ENCODE data around the gene ENDOU.

ENDOU gene, protein sequence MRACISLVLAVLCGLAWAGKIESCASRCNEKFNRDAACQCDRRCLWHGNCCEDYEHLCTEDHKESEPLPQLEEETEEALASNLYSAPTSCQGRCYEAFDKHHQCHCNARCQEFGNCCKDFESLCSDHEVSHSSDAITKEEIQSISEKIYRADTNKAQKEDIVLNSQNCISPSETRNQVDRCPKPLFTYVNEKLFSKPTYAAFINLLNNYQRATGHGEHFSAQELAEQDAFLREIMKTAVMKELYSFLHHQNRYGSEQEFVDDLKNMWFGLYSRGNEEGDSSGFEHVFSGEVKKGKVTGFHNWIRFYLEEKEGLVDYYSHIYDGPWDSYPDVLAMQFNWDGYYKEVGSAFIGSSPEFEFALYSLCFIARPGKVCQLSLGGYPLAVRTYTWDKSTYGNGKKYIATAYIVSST

DNA sequence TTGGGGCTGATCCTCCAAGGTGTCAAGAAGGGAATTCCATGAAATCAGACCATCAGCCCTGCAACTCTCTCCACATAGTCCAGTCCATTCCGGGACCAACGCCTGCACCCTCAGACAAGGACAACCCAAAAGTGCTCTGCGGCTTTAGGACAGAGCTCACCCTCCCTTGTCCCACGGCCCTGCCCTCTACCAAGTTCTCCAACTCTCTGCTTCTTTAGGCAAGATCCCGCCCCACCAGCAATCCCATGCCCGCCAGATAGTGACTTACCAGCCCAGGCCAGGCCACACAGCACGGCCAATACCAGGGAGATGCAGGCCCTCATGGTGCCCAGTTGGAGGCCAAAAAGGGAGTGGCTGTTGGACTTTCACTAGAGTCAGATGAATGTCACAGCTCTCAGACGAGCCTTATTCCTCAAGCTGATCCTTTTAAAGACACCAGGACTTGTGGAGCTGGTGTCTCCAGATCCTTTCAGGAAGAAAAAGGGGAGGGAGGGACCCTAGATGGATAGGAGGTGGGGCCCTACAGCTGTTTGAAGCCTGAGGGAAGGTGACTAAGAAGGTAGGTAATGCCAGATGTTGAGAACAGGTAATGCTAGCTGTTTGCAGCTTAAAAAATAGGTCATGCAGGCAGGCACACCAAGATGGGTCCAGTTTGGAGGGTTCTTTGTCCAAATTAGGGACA is at the start of gene ENDOU:
Gene ENDOU, minus strand, starts transcription at position 400 of the 682 bp plus-strand sequence. Its CDS starts 77 bp downstream, at position 323.
- DNase-seq = no peak

DNA sequence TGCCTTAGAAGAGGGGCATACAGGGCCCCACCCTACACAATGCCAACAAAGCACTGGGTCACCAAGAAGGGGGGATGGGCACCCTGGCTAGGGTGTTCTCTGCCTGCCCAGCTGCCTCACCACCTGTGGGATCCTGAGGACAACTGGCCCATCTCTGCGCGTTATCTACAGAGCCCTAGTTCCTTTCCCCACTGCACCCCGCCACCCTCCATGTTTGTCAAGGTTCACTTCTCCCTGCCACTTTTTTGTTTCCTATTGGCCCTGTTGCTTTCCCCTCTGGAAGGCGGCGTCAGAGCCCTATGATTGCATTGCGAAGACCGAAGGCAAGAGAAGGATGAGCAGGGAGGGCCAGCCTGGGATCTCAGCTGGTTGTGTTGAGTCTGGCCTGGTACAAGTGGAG is 49.4 kb upstream of the ENDOU start:
- peak in 7 of 51 donors; percentile 15 to 41 (median 34) for DNase-seq

DNA sequence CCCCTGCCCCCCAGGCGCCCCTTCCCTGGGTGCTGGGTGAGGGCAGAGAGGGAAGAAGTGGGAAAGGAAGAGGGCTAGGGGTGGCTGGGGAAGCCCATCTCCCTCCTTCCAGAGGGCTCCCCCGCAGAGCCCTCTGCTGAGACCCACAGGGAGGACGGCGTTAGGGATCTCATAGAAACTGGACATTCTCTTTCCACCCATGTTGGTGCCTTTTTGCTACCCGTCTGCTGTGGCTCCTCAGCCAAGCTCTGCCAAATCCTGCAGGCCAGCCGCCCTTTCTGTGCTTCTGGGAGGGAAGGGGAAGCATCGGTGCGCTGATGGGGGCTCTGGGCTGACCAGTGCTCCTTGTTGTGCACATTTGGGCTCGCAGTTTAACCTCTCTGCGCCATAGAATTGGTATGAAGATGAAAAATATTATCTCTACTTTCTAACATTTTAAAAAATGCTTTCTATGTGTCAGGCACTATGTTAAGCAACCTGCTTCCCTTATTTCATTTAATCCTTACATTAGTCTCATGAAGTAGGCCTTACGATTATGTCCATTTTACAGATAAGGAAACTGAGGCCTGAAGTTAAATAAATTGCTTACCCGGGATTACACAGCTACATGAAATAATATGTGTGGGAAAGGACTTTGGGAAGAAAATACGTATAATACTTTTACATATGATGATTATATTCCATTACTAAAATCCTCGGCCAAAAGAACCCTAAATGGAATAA is 48.7 kb upstream of the ENDOU start:
- peak in 4 of 51 donors; percentile 14 to 53 (median 34) for DNase-seq

DNA sequence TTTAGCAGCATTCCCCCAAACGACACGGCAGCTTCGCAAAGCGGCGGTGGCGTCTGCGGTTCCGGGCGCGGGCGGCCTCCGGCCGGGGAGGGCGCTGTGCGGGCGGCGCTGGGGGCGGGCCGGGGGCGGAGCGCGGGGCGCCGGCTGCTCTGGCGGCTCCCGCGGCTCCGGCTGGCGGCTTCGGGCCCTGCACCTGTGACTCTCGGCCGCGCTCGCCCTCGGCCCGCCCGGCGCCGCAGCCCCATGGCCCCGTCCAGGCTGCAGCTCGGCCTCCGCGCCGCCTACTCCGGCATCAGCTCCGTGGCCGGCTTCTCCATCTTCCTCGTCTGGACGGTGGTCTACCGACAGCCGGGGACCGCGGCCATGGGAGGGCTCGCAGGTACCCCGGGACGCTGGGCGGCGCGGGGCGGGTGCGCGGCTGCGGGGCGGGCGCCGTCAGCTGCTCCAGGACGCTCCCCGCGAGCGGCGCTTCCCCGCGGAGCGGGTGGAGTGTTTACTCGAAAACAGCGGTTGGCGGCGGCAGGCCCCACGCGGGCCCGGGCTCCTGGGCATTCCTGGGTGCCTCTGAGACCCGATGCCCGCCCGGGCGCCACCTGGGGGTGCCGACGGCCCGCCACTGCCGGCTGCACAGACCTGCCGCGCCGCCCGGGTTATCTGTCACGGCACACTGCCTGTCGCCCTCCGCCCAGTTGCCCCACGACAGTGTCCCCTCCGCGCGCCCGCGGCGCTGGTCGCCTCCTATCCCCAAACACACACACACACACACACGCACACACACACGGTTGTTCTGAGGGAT is 48.0 kb upstream of the ENDOU start, which contains the start of gene SLC48A1:
Gene SLC48A1, plus strand, starts transcription at position 177 of the 796 bp plus-strand sequence. Its CDS starts 67 bp downstream, at position 244.
- DNase-seq = peak in 46 of 51 donors; percentile 31 to 85 (median 62)

DNA sequence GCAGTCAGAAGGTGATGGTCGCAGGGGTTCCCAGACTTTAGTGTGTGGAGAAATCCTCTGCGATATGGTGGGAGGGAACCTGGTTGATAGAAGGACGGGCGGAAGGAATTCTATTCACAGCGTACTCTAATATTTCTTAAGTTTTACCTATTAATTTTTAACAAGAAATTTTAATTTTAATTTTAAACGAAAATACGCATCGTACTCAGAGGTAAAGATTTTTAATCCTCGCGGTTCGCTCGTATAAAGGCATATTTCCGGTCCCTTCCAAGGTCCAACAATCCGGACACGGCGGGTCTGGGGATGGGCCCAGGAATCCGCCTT is 47.4 kb upstream of the ENDOU start:
- no peak for DNase-seq

DNA sequence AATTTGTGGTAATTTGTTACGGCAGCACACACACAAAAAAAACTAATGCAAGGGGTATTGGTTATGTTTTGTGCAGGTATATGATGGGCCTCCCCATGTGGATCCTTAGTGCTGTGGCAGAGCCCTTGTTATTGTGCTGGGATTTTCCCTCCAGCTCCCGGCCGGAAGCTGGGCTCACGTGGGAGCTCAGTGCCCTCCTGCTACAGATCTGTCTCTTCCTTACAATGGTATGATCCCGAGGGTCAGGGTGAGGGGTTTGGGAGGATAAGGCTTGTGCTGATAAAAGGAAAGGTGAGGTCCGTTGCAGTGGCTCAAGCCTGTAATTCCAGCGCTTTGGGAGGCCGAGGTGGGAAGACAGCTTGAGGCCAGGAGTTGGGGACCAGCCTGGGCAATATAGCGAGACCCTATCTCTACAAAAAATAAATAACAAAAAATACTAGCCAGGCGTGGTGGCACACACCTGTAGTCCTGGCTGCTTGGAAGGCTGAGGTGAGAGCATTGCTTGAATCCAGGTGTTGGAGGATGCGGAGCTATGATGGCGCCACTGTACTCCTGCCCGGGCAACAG is 46.9 kb upstream of the ENDOU start:
- peak in 10 of 51 donors; percentile 13 to 50 (median 28) for DNase-seq

DNA sequence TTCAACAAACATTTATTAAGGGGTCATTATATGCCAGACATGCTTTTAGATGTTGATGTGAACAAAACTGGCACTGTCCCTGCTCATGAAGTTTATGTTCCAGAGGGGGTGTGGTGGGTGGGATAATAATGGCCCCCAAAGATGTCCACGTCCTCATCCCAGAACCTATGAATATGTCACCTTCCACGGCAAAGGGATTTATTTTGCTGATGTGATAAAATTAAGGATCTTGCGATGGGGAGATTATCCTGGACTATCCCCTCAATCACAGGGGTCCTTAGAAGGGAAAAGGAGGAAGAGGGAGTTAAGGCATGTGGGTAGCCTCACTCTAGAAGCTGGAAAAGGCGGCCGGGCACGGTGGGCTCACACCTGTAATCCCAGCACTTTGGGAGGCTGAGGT is 46.0 kb upstream of the ENDOU start:
- no peak for DNase-seq

DNA sequence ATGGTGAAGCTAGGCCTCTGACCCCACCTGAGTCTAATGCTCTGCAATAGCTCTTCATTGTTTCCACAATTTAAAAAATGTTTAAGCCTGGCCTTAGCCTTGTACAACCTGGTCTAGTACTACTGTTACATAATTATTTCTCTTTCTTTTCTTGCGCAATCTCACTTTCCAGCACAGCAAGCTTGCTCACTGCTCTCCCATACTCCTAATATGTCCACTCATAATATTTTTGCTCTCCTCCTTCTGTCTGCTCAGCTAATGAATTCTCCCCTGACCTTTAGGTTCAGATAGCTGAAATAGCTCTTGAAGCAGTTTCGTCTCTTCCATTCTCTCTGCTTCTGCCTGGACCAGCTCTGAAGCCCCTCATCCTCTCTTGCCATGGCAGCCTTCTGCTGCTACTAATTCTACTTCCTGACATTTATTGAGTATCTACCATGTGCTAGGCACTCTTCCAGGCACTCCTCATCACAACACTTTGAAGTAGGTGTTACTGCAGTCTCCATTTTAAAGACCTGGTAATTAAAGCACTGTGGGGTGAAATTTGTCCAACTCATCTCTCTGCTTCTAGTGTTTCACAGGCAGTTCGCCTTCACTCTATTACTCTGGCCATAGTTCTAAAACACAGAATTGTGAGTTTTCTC is 44.9 kb upstream of the ENDOU start:
- DNase-seq = no peak

DNA sequence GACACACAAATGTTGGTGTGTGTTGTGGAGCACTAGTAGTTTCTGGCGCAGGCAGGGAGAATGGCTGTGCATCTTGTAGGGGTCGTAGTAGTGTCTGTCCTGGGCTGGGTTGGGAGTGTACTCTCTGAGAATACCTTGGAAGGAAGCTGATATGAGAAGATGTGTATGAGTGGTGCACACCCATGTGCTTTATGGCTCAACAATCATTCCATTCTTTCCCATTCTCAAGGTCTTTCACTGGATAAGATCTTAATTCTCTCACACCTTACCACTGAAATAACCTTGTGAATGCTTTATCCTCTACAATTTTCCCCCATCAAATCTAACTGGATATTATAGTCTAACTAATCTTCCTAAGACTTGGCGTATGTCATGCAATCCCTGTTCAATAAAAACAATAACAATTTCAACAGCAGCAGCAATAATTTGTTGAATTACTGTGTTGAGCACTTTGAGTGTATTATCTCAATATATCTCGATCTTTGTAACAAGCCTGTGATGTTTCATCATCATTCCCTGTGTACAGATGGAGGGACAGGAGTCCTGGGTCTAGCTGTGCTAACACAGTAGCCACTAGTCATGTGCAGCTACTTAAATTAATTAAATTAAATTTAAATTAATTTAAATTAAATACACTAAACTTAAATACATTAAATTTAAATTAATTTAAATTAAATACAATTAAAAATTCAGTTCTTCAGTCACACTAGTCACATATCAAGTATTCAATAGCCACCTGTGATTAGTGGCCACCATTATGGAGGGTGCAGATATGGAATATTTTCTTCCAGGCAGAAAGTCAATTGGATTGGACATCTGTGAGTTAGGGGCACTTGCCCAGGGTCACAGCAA is 44.2 kb upstream of the ENDOU start:
- no peak for DNase-seq

DNA sequence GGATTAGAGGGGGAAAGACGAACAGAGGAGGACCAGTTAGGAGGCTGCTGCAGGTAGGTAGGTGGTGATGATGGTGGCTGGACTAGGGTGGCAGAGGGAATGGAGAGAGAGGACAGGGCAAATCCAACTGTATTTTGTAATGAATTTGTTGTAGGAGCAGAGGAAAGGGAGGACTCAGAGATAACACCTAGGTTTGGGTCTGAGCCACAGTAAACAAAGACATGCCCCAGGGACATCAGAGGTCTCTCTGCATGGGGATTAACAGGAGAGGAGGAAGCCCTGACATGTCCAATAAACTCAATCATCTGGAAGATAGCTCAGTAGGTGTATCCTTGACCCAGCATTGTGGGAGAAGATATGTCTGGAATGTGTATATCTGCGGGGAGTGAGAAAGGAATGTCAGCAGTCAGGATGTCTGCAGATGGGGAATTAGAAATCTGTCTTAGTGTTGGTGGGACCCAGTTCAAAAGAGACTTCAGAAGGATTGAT is 43.1 kb upstream of the ENDOU start:
- DNase-seq = no peak

DNA sequence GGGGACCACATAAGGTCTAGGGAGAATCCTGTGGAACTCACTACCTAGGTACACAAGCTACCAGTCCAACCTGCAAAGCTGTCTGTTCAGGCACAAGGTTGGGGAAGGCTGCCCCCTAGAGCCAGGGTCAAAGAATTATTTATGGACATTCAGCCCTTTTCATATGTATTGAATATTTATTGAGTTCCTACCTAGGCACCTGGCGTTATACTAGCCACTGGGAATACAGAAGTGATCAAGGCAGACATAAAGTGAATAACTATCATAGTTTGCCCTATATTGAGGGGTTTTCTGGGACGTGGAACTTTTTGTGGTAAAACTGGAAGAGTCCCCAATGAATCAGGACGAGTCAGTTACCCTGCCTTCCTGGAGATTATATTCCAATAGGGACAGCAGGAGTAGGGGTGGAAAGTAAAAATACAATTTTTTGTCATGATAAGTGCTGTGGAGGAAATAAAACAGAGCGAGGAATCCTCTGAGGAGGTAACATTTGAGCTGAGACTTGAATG is 42.0 kb upstream of the ENDOU start:
- peak in 21 of 51 donors; percentile 10 to 68 (median 37) for DNase-seq

DNA sequence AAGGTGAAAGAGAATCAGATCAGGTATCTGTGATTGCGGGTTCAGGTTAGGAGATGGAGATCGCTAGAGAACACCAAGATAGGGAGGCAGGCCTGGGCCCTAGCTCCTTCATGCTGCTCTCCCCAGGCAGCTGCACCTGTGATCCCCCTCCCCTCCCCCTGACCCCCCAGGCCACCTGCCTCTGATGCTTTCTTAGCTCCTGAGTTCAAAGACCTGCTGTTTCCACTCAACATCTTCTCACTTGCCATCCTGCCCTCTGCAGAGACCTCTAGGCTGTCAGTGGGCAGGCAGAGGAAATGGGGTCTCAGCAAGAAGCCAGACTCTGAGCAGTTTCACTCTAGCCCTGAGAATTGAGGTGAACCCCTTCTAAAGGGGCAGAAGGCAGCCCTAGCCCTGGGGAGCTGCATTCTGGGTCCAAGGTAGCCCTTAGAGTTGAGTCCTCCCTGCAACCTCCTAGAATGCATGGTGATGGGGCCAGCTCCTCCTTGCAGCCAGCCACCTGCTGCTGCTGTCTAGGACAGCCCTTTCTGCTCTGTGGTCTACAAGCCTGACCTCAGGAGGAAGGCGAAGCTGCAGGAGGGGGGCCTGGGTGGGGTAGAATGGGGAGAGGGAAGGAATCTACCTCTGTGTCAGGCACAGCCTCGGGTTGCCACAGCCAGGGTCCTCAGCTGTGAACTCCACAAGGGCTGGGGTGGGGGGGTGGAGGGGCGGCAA is 41.4 kb upstream of the ENDOU start:
- no peak for DNase-seq

DNA sequence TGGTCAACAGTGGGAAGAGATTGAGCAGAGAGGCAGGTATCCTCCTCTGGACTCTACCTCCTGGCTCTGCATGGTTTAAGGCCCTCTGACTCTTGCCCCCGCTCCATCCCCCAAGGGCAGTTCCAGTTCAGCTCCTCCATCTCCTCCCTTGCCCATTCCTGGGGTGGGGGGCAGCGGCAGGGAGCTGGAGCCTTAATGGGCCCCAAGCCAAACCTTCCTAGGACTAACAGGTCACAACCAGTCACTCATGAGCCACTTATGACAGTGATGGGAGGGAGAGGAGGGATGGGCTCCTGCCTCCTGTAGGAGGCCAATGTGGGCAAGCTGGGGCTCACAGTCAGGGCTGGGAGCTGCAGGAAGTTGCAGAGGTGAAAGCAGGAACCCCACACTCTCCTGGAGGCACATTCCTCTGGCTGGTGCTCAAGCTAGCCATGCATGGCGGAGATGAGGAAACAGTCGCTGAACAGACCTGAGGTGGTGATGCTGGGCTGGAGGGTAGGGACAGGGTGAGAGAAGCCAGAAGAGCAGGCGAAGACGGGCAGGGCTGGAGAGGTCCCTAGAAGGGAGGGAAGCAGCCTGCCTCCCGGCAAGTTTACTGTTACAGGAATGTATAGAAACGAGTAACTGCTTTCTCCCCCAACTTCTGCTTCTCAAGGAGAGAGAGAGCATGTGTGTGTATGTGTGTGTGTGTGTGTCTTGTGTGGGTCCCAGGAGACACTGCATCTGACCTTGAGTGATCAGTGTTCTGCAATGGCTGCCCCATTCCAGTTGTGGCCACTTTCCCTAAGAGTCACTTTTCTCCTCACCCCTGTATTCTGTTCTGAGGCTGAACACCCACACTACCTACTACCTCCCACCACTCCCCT is 38.4 kb upstream of the ENDOU start:
- DNase-seq = no peak

DNA sequence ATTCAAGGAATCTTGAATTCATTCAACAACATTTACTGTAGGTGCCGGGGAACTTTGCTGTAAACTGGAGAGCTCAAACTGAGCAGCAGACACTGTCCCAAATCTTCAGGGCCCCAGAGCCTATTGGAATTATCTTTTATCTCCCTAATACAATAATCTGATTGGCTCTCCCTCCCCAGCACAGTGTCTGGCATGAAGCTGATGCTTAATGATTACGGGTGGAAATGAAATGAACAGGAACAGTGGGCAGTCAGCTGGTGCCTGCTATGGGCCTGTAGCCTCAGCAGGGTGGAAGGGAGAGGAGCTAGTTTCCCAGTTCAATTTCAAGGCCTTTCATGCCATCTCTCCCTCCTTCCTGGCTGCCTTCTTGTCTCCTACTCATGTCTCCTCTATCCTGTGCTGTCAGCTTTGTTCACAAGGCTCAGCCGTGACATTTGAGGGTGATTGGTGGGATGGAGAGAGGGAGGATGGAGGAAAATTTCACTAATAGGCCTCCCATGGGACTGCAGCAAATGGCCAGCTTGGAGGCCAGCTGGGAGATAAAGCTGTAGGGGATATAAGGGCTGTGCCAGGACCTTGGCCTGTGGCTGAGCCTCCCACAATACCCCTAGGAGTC is 37.7 kb upstream of the ENDOU start:
- no peak for DNase-seq

DNA sequence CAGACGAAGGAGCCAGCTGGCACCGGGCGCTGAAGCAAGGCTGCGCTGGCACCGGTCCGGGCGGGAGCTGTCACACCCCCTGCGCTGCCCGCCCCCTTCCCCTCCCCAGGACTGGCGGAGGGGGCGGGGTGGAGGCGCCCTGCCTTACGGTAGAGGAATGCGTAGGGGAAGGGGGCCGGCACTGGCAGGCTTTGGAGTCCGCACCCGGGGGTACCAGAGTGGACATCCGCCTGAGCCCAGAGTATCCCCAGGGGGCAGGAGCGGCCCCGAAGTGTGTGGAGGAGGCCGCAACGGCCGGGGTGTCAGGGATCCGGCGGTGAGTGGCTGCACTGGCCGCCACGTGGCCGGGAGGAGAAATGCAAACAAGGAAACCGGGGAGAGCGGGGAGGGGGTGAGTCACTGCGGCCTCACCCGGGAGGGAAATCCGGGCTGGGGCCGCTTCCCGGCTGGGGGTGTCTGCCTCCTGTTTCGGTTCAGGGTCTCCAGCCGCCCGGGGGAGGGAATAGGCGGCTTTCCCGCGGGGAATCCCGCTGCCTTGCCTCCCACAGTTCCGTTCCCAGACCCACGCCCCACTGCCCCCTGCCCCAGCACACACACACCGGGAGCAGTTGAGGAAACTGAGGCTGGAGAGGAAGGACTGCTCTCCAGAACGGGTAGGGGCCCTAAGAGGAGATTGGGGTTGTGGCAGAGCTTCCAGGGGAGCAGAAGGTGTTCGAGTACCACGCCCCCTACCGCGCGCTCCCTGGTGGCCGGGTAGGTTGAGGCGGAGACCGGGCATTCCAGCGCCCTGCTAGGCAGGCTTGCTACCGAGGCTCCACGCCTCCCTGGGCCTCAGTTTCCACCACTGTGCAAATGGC is 33.8 kb upstream of the ENDOU start, which contains the start of gene RAPGEF3:
Gene RAPGEF3, minus strand, starts transcription at position 47 of the 857 bp plus-strand sequence. CDS start 324 bp downstream, outside the sequence.
- peak in 50 of 51 donors; percentile 59 to 98 (median 92) for DNase-seq

DNA sequence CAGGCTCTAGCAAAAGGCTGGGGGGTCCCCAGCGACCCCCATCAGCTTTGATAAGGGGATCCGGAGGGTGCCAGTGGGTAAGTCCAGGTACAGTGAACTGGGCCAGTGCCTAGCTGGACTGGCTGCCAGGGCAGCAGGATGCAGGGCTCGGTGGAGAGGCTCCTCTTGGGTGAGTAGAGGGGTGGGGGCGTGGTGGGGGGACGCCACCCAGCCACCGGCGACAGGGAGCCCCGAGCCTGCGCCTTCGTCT is 33.2 kb upstream of the ENDOU start:
- DNase-seq = no peak

Measured in hypothalamus (tissue), 51 donors.